ENCODE results near the gene GRM8.

Gene GRM8

GRCh38 chr7:126443951-126444350 is 808.8 kb downstream of the GRM8 start (continued):
- no peak for TF ChIP-seq ZNF274 (IDR thresholded peaks at IDR 0.05; ENCODE audit: low read length)
- TF ChIP-seq ZNF274 (tag by site-specific recombination; IDR thresholded peaks at IDR 0.05; ENCODE audit: borderline replicate concordance): no peak
- no peak for TF ChIP-seq GLI4 (tag by site-specific recombination; IDR thresholded peaks at IDR 0.05)
- no peak for TF ChIP-seq PRDM4 (tag by site-specific recombination; IDR thresholded peaks at IDR 0.05)
- TF ChIP-seq, protein P1, sequence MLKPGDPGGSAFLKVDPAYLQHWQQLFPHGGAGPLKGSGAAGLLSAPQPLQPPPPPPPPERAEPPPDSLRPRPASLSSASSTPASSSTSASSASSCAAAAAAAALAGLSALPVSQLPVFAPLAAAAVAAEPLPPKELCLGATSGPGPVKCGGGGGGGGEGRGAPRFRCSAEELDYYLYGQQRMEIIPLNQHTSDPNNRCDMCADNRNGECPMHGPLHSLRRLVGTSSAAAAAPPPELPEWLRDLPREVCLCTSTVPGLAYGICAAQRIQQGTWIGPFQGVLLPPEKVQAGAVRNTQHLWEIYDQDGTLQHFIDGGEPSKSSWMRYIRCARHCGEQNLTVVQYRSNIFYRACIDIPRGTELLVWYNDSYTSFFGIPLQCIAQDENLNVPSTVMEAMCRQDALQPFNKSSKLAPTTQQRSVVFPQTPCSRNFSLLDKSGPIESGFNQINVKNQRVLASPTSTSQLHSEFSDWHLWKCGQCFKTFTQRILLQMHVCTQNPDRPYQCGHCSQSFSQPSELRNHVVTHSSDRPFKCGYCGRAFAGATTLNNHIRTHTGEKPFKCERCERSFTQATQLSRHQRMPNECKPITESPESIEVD (tag by site-specific recombination; IDR thresholded peaks at IDR 0.05): no peak
- TF ChIP-seq ZNF701 (tag by site-specific recombination; IDR thresholded peaks at IDR 0.05): no peak
- TF ChIP-seq ZNF596 (tag by site-specific recombination; IDR thresholded peaks at IDR 0.05): no peak
- no peak for TF ChIP-seq WT1 (tag by site-specific recombination; IDR thresholded peaks at IDR 0.05)
- TF ChIP-seq, protein P2, sequence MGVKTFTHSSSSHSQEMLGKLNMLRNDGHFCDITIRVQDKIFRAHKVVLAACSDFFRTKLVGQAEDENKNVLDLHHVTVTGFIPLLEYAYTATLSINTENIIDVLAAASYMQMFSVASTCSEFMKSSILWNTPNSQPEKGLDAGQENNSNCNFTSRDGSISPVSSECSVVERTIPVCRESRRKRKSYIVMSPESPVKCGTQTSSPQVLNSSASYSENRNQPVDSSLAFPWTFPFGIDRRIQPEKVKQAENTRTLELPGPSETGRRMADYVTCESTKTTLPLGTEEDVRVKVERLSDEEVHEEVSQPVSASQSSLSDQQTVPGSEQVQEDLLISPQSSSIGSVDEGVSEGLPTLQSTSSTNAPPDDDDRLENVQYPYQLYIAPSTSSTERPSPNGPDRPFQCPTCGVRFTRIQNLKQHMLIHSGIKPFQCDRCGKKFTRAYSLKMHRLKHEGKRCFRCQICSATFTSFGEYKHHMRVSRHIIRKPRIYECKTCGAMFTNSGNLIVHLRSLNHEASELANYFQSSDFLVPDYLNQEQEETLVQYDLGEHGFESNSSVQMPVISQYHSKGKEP (tag by site-specific recombination; IDR thresholded peaks at IDR 0.05): no peak
- TF ChIP-seq SP3 (tag by site-specific recombination; IDR thresholded peaks at IDR 0.05): no peak
- no peak for TF ChIP-seq SP2 (tag by site-specific recombination; IDR thresholded peaks at IDR 0.05)
- no peak for TF ChIP-seq BCL6B (tag by site-specific recombination; IDR thresholded peaks at IDR 0.05)
- no peak for TF ChIP-seq ZNF639 (tag by site-specific recombination; IDR thresholded peaks at IDR 0.05)
- no peak for TF ChIP-seq ZNF558 (tag by site-specific recombination; IDR thresholded peaks at IDR 0.05)

GRCh38 chr7:126442908-126443307 is 809.8 kb downstream of the GRM8 start:
- Histone ChIP-seq H3K27ac (ENCODE audit: extremely low read depth, low read depth, low read length) (no peak overlapping the region), H3K9me3 (ENCODE audit: control insufficient read depth, insufficient read depth, low read depth, low read length) (no peaks in the 10 kb centered on the region), H3K4me3 (ENCODE audit: low read depth, low read length) (no peak overlapping the region), H3K4me1 (ENCODE audit: control insufficient read depth, insufficient read depth, low read length) (peaks cover 7% of the 10 kb centered on the region; the same call in 1 of the 2 replicates), H3K36me3 (ENCODE audit: control insufficient read depth in 2 of 2, insufficient read depth in 1 of 2, low read length in 2 of 2) (no peaks in the 10 kb centered on the region)
- CTCF ChIA-PET: no interaction called here
- POLR2A ChIA-PET: no interaction called here
- TF ChIP-seq ZNF169 (tag by site-specific recombination; IDR thresholded peaks at IDR 0.05): no peak
- no peak for TF ChIP-seq TSHZ1 (tag by site-specific recombination; IDR thresholded peaks at IDR 0.05; ENCODE audit: borderline replicate concordance)
- no peak for TF ChIP-seq ZNF138 (tag by site-specific recombination; IDR thresholded peaks at IDR 0.05; ENCODE audit: borderline replicate concordance)
- TF ChIP-seq ZNF501 (tag by site-specific recombination; IDR thresholded peaks at IDR 0.05): no peak
- TF ChIP-seq ZNF37A (tag by site-specific recombination; IDR thresholded peaks at IDR 0.05): no peak
- no peak for TF ChIP-seq ZNF830 (tag by site-specific recombination; IDR thresholded peaks at IDR 0.05; ENCODE audit: low read depth)
- no peak for TF ChIP-seq GLI2 (tag by site-specific recombination; IDR thresholded peaks at IDR 0.05; ENCODE audit: borderline replicate concordance, low read depth)
- TF ChIP-seq ZNF560 (tag by site-specific recombination; IDR thresholded peaks at IDR 0.05; ENCODE audit: borderline replicate concordance): no peak
- no peak for TF ChIP-seq ZNF747 (tag by site-specific recombination; IDR thresholded peaks at IDR 0.05)
- TF ChIP-seq ZNF529 (tag by site-specific recombination; IDR thresholded peaks at IDR 0.05; ENCODE audit: insufficient replicate concordance): no peak
- TF ChIP-seq ZNF19 (tag by site-specific recombination; IDR thresholded peaks at IDR 0.05; ENCODE audit: low read depth): no peak
- no peak for TF ChIP-seq SCRT2 (tag by site-specific recombination; IDR thresholded peaks at IDR 0.05)
- TF ChIP-seq ZNF423 (tag by site-specific recombination; IDR thresholded peaks at IDR 0.05): no peak
